GM12891 (cell line): Measurements from ENCODE around the gene PPP2R2B.
A peak's percentile ranks its signal among the peaks of the same experiment; 100 is the strongest.

Experiments used
- DNase-seq: peaks from one replicate; pipeline ENCODE4 v3.0.0; 2011; ENCODE audit warnings: low spot score; ENCODE audit not compliant: insufficient read length
- FAIRE-seq: peaks from 2 replicates; lab custom pipeline; 2011; peaks lifted over from hg19 to GRCh38; lab: Jason Lieb, UNC
- PAX5 ChIP-seq: IDR thresholded peaks from 2 replicates; pipeline ENCODE4 v1.6.1; 2011; ENCODE audit warnings: low read length, moderate library complexity, mild to moderate bottlenecking; ENCODE audit not compliant: insufficient read depth, severe bottlenecking
- POLR2A ChIP-seq: IDR thresholded peaks from 2 replicates; pipeline ENCODE4 v1.6.1; 2011; ENCODE audit warnings: low read depth, low read length, control low read depth
- POLR2AphosphoS5 ChIP-seq: IDR thresholded peaks from 2 replicates; pipeline ENCODE4 v1.6.1; 2011; ENCODE audit warnings: low read depth, low read length, control low read depth
- POU2F2 ChIP-seq: IDR thresholded peaks from 2 replicates; pipeline ENCODE4 v1.6.1; 2011; ENCODE audit warnings: low read depth, mild to moderate bottlenecking, control low read depth, low read length, moderate library complexity
- SPI1 ChIP-seq: IDR thresholded peaks from 2 replicates; pipeline ENCODE4 v1.6.1; 2011; ENCODE audit warnings: low read depth, low read length, control low read depth
- TAF1 ChIP-seq: IDR thresholded peaks from 2 replicates; pipeline ENCODE4 v1.6.1; 2011; ENCODE audit warnings: low read depth, low read length, control low read depth

The PPP2R2B gene

DNA sequence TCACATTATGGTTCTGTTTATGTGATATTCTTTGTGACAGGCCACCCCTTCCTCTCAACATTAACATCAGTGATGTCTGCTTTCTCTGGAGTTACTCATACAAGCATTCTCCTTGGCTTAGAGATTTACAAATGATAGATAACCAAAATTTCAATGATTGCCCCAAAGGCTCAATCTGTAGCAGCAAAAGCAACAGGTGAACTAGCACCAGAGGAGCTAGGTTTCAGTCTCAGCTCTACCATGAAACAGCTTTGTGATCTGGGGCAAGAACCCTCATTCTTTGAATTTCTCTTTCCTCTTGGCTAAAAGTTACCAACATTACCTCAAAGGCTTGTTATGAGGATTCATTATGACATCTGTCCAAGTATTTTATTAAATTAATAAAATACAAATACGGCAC lies 120.5 kb downstream of the PPP2R2B start:
- DNase-seq (no peak), FAIRE-seq (no peak)
- TF ChIP-seq TAF1: no peak
- no peak for TF ChIP-seq PAX5
- no peak for TF ChIP-seq POLR2A
- TF ChIP-seq POU2F2: no peak
- TF ChIP-seq SPI1: no peak
- no peak for TF ChIP-seq POLR2AphosphoS5

DNA sequence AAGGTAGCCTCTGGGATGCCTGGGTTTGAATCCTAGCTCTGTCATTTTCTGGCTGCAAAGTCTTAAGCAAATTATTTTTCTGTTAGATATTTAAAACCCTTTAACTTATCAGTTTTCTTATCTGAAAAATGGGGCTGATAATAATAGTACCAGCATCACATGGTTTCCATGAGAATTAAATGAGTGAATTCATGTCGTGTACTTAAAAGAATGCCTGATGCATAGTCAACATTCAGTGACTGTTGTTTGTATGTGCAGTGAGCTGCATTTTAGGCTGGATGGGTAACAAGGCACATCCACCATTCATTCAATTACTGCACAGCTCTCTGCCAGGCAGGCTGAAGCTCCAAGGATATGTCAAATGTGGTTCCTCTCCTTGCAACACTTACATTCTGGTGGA lies 122.0 kb downstream of the PPP2R2B start:
- TF ChIP-seq POLR2A: no peak
- TF ChIP-seq POLR2AphosphoS5: no peak
- TF ChIP-seq SPI1: no peak
- TF ChIP-seq PAX5: no peak
- no peak for TF ChIP-seq TAF1
- TF ChIP-seq POU2F2: no peak
- FAIRE-seq (no peak), DNase-seq (no peak)

DNA sequence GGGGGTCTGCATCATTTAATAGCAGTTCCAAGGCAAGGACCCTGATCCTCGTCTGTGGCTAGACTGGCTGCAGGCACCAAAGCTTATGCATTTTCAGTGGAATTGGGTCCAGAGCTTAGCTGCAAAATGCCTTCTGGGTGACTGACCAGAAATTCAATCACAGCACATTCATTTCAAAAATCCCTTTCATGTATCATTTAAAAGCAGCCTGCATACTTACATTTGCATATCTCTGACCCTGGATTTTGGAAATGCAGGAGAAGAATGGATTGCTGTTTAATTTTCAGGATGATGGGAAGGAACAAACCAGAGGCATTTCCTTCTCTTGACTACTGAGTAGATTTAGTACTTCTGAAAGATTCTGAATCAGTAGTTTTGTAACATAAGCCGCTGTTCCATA lies 122.8 kb downstream of the PPP2R2B start:
- FAIRE-seq (no peak), DNase-seq (no peak)
- TF ChIP-seq SPI1 (no peak), POU2F2 (no peak), PAX5 (no peak), POLR2A (no peak), POLR2AphosphoS5 (no peak), TAF1 (no peak)

DNA sequence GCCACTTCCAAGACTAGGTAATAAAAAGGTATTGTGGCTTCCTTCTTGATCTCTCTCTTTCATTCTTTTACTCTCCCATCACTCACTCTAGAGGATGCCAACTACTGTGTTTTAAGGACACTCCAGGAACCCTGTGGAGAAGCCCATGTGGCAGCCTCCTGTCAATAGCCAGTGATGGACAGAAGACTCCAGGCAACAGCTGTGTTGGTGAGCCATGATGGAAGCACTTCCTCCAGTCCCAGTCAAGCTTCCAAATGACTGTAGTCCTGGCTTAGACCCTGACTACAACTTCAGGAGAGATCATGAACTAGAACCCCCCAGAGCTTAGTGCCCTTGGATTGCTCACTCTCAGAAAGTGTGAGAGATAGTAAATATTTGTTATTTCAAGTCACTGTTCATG lies 123.9 kb downstream of the PPP2R2B start:
- FAIRE-seq (no peak), DNase-seq (no peak)
- TF ChIP-seq POLR2AphosphoS5: no peak

DNA sequence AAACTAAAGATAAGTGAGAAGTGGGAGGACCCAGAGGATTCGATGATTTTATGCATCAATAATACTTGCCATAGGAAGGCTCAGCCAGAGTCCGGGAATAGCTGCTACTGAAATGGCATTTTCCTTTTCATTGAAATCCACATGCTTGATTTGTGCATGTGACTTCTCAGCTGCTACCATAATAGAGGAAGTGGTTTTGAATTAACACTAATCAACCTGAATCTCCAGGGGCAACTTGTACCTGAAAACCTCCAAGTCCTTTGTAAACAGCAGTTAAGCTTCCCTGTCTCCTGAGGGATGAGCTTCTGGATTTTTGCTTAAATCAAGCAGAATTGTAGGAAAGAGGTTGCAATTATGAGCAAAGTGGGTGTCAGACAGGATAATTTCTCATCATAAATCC lies 124.9 kb downstream of the PPP2R2B start:
- no peak for FAIRE-seq
- no peak for TF ChIP-seq POU2F2
- no peak for TF ChIP-seq PAX5
- no peak for TF ChIP-seq TAF1
- TF ChIP-seq POLR2AphosphoS5: no peak
- TF ChIP-seq SPI1: no peak
- TF ChIP-seq POLR2A: no peak
- no peak for DNase-seq

DNA sequence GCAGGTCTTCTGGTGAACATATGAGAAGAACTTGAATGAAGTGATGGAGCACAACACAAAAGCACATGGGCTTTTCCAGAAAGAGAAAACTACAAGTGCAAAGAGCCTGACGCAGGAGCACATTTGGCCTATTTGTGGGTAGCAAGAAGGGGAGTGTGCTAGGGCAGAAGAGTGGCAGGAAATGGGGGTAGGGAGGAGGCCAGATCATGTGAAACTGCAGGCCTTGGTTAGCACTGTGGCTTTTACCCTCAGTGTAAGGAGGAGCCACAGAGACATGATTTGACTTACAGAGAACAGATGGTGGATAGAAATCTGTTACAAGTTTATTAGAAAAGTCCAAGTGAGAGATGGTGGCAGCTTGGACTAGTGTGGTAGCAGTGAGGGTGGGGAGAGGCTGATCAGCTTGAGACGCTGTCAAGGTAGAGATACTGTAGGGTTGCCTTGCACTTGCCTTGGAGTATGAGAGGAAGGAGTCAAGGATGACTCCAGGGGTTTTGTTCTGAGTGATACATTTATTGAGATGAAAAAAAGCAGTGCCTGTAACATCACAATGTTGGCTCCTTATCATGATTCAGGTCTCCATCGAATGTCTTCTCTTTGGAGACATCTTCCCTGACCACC lies 126.7 kb downstream of the PPP2R2B start:
- no peak for DNase-seq
- TF ChIP-seq POLR2AphosphoS5: no peak
- FAIRE-seq: peak; percentile 65

DNA sequence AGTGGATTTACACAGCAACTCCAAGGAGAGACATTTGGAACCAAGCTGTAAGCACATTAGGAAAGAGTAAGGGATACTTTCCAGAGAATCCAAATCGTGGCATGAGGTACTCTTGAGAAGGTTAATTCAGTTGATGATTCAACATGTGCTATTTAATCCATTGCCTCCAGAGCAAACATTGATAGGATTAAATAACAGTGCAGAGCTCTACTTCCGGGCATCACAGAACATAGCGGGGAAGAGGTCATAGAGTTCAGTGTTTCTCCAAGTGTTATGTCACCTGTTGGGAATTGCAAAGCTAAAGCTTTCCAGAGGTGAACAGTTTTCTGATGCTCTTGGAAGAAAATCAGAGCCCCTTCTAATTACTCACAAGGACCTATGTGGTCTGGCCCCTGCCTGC lies 127.5 kb downstream of the PPP2R2B start:
- TF ChIP-seq POLR2AphosphoS5 (no peak), TAF1 (no peak), PAX5 (no peak), POU2F2 (no peak), POLR2A (no peak), SPI1 (no peak)
- FAIRE-seq (no peak), DNase-seq (no peak)

DNA sequence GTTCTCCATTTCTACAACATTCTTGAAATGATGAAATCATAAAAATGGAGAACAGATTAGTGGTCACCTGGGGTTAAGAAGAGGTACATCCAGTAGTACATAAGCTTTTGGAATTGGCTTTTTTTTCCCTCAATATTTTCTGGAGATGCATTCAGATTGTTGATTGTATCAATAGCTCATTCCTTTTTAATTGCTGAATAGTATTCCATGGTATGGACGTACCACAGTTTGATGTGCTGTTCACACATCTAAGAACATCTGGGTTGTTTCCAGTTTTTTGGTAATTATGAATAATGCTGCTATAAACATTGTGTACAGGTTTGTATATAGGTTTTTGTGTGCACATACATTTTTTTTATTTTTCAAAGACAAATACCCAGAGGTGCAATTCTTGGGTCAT lies 130.0 kb downstream of the PPP2R2B start:
- DNase-seq (no peak), FAIRE-seq (no peak)
- TF ChIP-seq POLR2AphosphoS5: no peak
- no peak for TF ChIP-seq TAF1
- no peak for TF ChIP-seq PAX5
- no peak for TF ChIP-seq SPI1
- no peak for TF ChIP-seq POLR2A
- no peak for TF ChIP-seq POU2F2

DNA sequence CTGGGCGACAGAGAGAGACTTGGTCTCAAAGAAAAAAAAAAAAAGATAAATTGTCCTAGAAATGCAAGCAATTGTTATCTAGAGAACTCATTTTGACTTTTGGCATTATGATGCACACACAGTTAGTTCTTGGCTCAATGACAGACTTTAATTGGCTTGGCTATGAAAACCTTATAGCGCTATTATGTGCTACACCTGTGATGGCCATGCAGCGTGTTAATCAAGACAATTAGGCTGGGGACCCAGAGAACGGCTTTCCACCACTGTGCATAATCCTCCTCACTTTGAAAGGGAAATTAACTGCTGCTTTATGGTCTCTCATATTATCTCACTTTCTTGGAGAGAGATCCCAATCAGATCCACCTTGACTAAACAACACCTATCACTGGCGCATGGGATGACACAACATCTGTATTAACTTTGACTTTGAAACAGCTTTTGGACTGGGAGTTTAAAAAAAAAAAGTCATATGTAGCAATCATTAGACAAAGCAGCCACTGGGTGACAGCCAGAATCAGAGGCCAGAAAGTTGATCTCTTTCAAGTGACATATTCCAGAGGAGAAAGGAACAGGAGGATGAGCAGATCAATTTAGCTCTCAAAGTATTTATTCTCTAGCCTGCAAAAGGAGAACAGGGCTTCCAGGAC lies 132.5 kb downstream of the PPP2R2B start:
- DNase-seq (no peak), FAIRE-seq (no peak)
- no peak for TF ChIP-seq TAF1
- TF ChIP-seq POLR2A: no peak

DNA sequence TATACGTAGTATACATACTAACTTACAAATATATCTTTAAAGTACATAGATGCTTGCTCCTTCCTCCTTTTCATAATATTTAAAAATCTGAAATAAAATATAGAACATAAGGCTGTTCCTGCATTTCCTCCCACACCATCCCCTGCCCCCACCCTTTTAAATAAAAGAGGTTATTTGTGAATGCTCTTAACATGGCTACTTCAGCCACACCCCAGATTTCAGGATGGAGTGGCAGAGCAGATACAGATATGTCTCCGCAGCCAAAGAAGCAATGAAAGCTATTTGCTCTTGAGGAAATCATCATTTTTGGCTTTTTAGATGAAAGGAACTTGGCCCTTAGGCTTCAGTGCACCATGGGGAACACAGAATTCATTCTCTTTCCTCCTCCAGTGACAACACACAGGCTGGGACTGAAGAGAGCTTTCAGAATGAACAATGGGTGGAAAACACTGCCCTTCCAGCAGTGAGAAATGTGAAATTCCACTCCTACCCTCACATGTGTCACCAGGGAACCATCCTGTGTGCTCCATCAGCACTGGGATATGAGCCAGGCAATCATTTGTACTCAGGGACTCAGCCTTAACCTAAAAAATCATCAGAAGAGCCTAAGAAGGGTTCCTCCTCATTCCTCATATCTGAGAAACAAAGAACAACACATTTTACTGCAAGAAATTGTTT lies 134.3 kb downstream of the PPP2R2B start:
- TF ChIP-seq TAF1 (no peak), POLR2A (no peak), POU2F2 (no peak), SPI1 (no peak), POLR2AphosphoS5 (no peak), PAX5 (no peak)
- FAIRE-seq (no peak), DNase-seq (no peak)
